ENCODE results near the gene AGXT2.
"Not testable (repeated sequence)": the region's sequence is repeated elsewhere in the genome, so short reads cannot be mapped to it uniquely, and the experiment has no call there.

DNA sequence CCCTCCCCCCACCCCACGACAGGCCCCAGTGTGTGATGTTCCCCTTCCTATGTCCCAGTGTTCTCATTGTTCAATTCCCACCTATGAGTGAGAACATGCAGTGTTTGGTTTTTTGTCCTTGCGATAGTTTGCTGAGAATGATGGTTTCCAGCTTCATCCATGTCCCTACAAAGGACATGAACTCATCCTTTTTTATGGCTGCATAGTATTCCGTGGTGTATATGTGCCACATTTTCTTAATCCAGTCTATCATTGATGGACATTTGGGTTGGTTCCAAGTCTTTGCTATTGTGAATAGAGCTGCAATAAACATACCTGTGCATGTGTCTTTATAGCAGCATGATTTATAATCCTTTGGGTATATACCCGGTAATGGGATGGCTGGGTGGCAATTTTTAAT lies 76.1 kb downstream of the AGXT2 start:
- not testable (repeated sequence) for TF ChIP-seq EP300 (IDR thresholded peaks at IDR 0.05)
- TF ChIP-seq, protein P1, sequence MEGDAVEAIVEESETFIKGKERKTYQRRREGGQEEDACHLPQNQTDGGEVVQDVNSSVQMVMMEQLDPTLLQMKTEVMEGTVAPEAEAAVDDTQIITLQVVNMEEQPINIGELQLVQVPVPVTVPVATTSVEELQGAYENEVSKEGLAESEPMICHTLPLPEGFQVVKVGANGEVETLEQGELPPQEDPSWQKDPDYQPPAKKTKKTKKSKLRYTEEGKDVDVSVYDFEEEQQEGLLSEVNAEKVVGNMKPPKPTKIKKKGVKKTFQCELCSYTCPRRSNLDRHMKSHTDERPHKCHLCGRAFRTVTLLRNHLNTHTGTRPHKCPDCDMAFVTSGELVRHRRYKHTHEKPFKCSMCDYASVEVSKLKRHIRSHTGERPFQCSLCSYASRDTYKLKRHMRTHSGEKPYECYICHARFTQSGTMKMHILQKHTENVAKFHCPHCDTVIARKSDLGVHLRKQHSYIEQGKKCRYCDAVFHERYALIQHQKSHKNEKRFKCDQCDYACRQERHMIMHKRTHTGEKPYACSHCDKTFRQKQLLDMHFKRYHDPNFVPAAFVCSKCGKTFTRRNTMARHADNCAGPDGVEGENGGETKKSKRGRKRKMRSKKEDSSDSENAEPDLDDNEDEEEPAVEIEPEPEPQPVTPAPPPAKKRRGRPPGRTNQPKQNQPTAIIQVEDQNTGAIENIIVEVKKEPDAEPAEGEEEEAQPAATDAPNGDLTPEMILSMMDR (IDR thresholded peaks at IDR 0.05): not testable (repeated sequence)
